HG03095 (cell line): ENCODE results near the gene AQP9.
"Not testable (repeated sequence)": the region's sequence is repeated elsewhere in the genome, so short reads cannot be mapped to it uniquely, and the experiment has no call there.

Experiments used
- ATAC-seq: cut with Tn5 transposase; IDR thresholded peaks from one replicate; pipeline ENCODE4 v1.9.1; 2021; ENCODE audit warnings: moderate library complexity; ENCODE audit not compliant: unreplicated experiment

The AQP9 gene

GRCh38 chr15:58179206-58179605 is 41.0 kb downstream of the AQP9 start:
- ATAC-seq: no peak

GRCh38 chr15:58179741-58180381 is 41.7 kb downstream of the AQP9 start:
- no peak for ATAC-seq

- ATAC-seq: no peak
Measured at GRCh38 chr15:58182460-58183163, 44.4 kb downstream of the AQP9 start.

GRCh38 chr15:58185439-58185838 is 47.3 kb downstream of the AQP9 start:
- ATAC-seq: no peak

GRCh38 chr15:58189148-58189811 is 51.1 kb downstream of the AQP9 start:
- ATAC-seq: no peak

GRCh38 chr15:58190419-58190818 is 52.2 kb downstream of the AQP9 start:
- ATAC-seq: no peak

GRCh38 chr15:58193636-58194035 is 55.5 kb downstream of the AQP9 start:
- ATAC-seq: not testable (repeated sequence)

- ATAC-seq: no peak
Measured at GRCh38 chr15:58200739-58201138, 62.6 kb downstream of the AQP9 start.

- no peak for ATAC-seq
Measured at GRCh38 chr15:58201516-58201915, 63.3 kb downstream of the AQP9 start.

GRCh38 chr15:58203537-58203936 is 65.4 kb downstream of the AQP9 start:
- no peak for ATAC-seq

GRCh38 chr15:58206151-58206550 is 68.0 kb downstream of the AQP9 start:
- ATAC-seq: no peak

GRCh38 chr15:58208217-58208616 is 70.0 kb downstream of the AQP9 start:
- ATAC-seq: not testable (repeated sequence)

GRCh38 chr15:58209007-58209481 is 70.9 kb downstream of the AQP9 start:
- ATAC-seq: not testable (repeated sequence)

GRCh38 chr15:58210031-58210430 is 71.8 kb downstream of the AQP9 start:
- ATAC-seq: not testable (repeated sequence)

GRCh38 chr15:58212909-58213526 is 74.8 kb downstream of the AQP9 start:
- ATAC-seq: no peak

GRCh38 chr15:58213587-58214338 is 75.6 kb downstream of the AQP9 start:
- ATAC-seq: no peak

GRCh38 chr15:58214591-58215340 is 76.6 kb downstream of the AQP9 start:
- no peak for ATAC-seq

- no peak for ATAC-seq
Measured at GRCh38 chr15:58217460-58217859, 79.3 kb downstream of the AQP9 start.

GRCh38 chr15:58221591-58222241 is 83.5 kb downstream of the AQP9 start:
- ATAC-seq: no peak

GRCh38 chr15:58222679-58223078 is 84.5 kb downstream of the AQP9 start:
- ATAC-seq: no peak
